ENCODE results near the gene GRP. TPM values are rescaled to one million over a fixed set of nuclear protein-coding genes. Genes with fewer than 3 reads are reported as not detected.

GRP gene
- total and polyA plus RNA-seq, 10 of the 15 experiments (the other 5 are each of a cell fraction or from before 2014, with no cell fraction given) = not detected

GRCh38 chr18:59267503-59268126 lies 47.7 kb downstream of the GRP start (continued):
- TF ChIP-seq ZBTB4 (CRISPR knock-in tag; IDR thresholded peaks at IDR 0.05) (no peak), SREBF1 (IDR thresholded peaks at IDR 0.05; ENCODE audit: low read length) (no peak), CUX1 (IDR thresholded peaks at IDR 0.05; ENCODE audit: insufficient replicate concordance, low read depth, low read length) (no peak), RFX5 (IDR thresholded peaks at IDR 0.05; ENCODE audit: low read depth, low read length) (no peak), NRF1 (conservative IDR thresholded peaks at IDR 0.05; ENCODE audit: low read depth, low read length) (no peak)
- TF ChIP-seq, protein P1, sequence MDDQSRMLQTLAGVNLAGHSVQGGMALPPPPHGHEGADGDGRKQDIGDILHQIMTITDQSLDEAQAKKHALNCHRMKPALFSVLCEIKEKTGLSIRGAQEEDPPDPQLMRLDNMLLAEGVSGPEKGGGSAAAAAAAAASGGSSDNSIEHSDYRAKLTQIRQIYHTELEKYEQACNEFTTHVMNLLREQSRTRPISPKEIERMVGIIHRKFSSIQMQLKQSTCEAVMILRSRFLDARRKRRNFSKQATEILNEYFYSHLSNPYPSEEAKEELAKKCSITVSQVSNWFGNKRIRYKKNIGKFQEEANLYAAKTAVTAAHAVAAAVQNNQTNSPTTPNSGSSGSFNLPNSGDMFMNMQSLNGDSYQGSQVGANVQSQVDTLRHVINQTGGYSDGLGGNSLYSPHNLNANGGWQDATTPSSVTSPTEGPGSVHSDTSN (IDR thresholded peaks at IDR 0.05; ENCODE audit: insufficient replicate concordance, low read depth, low read length) = no peak
